GM19468 (cell line): ENCODE results near the gene AXDND1.
"Not testable (repeated sequence)": the region's sequence is repeated elsewhere in the genome, so short reads cannot be mapped to it uniquely, and the experiment has no call there.

Experiments used
- ATAC-seq: cut with Tn5 transposase; IDR thresholded peaks from one replicate; pipeline ENCODE4 v1.9.1; 2021; ENCODE audit warnings: mild to moderate bottlenecking, moderate library complexity, moderate number of reproducible peaks; ENCODE audit not compliant: unreplicated experiment; ENCODE audit errors: extremely low read depth

The AXDND1 gene

GRCh38 chr1:179365342-179366092, at the start of gene AXDND1:
TSS of gene AXDND1 (plus strand) at chr1:179365971. CDS start at chr1:179366510, 539 bp downstream.
- ATAC-seq = peak; percentile 81

- no peak for ATAC-seq
These were observed 47.3 kb upstream of the AXDND1 start for GRCh38 chr1:179318491-179318890.

- no peak for ATAC-seq
These were observed 44.1 kb upstream of the AXDND1 start for GRCh38 chr1:179321533-179322216.

GRCh38 chr1:179322557-179322956, 43.2 kb upstream of the AXDND1 start:
- ATAC-seq = no peak

GRCh38 chr1:179323436-179323835, 42.3 kb upstream of the AXDND1 start:
- ATAC-seq = no peak

- ATAC-seq = no peak
These were observed 39.9 kb upstream of the AXDND1 start for GRCh38 chr1:179325836-179326235.

GRCh38 chr1:179326746-179327145, 39.0 kb upstream of the AXDND1 start:
- no peak for ATAC-seq

- no peak for ATAC-seq
These were observed 38.6 kb upstream of the AXDND1 start for GRCh38 chr1:179327196-179327595.

GRCh38 chr1:179327679-179328078, 38.1 kb upstream of the AXDND1 start:
- no peak for ATAC-seq

GRCh38 chr1:179329862-179330261, 35.9 kb upstream of the AXDND1 start:
- ATAC-seq = no peak

GRCh38 chr1:179334440-179334839, 31.3 kb upstream of the AXDND1 start:
- ATAC-seq = no peak

GRCh38 chr1:179337288-179337687, 28.5 kb upstream of the AXDND1 start:
- ATAC-seq = no peak

GRCh38 chr1:179337942-179338560, 27.7 kb upstream of the AXDND1 start:
- no peak for ATAC-seq

- ATAC-seq = no peak
These were observed 24.9 kb upstream of the AXDND1 start for GRCh38 chr1:179340918-179341317.

GRCh38 chr1:179341943-179342547, 23.7 kb upstream of the AXDND1 start:
- ATAC-seq = no peak

- no peak for ATAC-seq
These were observed 22.9 kb upstream of the AXDND1 start for GRCh38 chr1:179342740-179343404.

- ATAC-seq = no peak
These were observed 14.5 kb upstream of the AXDND1 start for GRCh38 chr1:179351281-179351680.

GRCh38 chr1:179352236-179352635, 13.5 kb upstream of the AXDND1 start:
- ATAC-seq = no peak

- ATAC-seq = no peak
These were observed 12.2 kb upstream of the AXDND1 start for GRCh38 chr1:179353546-179353945.

- not testable (repeated sequence) for ATAC-seq
These were observed 4.1 kb upstream of the AXDND1 start for GRCh38 chr1:179361631-179362030.
